IMR-90 (cell line): ENCODE results near the gene AKAP6.

Source experiments
- BHLHE40 ChIP-seq: fragments of 150-350 bp; IDR thresholded peaks from 2 replicates; pipeline ENCODE4 v1.6.1; 2016; ENCODE audit warnings: mild to moderate bottlenecking, low read depth, low read length
- FOS ChIP-seq: fragments of 150-350 bp; IDR thresholded peaks from 2 replicates; pipeline ENCODE4 v1.6.1; 2016; ENCODE audit warnings: low read depth, low read length
- MAFK ChIP-seq: IDR thresholded peaks from 2 replicates; pipeline ENCODE4 v1.6.1; 2012; ENCODE audit warnings: low read depth, low read length, improper control_type of control experiment
- NFE2L2 ChIP-seq: fragments of 150-350 bp; IDR thresholded peaks from 2 replicates; pipeline ENCODE4 v1.6.1; 2016; ENCODE audit warnings: low read depth, mild to moderate bottlenecking, low read length
- POLR2A ChIP-seq: IDR thresholded peaks from 2 replicates; pipeline ENCODE4 v1.6.1; 2012; ENCODE audit warnings: mild to moderate bottlenecking, low read depth, low read length
- RAD21 ChIP-seq: IDR thresholded peaks from 2 replicates; pipeline ENCODE4 v1.6.1; 2012; ENCODE audit warnings: low read length, improper control_type of control experiment
- RFX5 ChIP-seq: IDR thresholded peaks from 2 replicates; pipeline ENCODE4 v1.8.0; 2012; ENCODE audit warnings: low read depth, mild to moderate bottlenecking, low read length, moderate library complexity
- TF ChIP-seq, protein P1 (sequence below): conservative IDR thresholded peaks from 2 replicates; pipeline ENCODE4 v1.5.1; 2012; ENCODE audit warnings: mild to moderate bottlenecking, low read depth, low read length, improper control_type of control experiment

DNA sequence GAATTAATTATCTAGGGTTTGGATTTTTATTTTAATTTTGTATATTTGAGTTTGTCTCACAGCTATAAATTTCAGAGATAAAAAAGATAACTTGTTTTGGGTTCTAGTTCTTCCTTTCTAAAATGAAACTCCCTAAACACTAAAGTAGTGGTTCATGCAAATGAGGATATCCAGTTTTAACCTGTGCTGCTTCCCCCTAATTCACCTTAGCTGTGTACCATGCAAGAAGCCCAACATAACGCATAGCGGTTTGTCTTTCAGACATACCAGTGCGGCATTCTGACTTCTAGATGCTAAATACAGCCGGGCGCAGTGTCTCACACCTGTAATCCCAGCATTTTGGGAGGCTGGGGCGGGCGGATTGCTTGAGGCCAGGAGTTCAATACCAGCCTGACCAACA is 320.9 kb downstream of the AKAP6 start:
- no peak for TF ChIP-seq BHLHE40
- TF ChIP-seq, protein P1, sequence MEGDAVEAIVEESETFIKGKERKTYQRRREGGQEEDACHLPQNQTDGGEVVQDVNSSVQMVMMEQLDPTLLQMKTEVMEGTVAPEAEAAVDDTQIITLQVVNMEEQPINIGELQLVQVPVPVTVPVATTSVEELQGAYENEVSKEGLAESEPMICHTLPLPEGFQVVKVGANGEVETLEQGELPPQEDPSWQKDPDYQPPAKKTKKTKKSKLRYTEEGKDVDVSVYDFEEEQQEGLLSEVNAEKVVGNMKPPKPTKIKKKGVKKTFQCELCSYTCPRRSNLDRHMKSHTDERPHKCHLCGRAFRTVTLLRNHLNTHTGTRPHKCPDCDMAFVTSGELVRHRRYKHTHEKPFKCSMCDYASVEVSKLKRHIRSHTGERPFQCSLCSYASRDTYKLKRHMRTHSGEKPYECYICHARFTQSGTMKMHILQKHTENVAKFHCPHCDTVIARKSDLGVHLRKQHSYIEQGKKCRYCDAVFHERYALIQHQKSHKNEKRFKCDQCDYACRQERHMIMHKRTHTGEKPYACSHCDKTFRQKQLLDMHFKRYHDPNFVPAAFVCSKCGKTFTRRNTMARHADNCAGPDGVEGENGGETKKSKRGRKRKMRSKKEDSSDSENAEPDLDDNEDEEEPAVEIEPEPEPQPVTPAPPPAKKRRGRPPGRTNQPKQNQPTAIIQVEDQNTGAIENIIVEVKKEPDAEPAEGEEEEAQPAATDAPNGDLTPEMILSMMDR: no peak
- TF ChIP-seq RFX5: no peak
- no peak for TF ChIP-seq NFE2L2
- TF ChIP-seq POLR2A: no peak
- TF ChIP-seq MAFK: no peak
- TF ChIP-seq RAD21: no peak
- TF ChIP-seq FOS: no peak
